ENCODE results near the gene ADGRG1. TPM values are rescaled to one million over a fixed set of nuclear protein-coding genes. Genes with fewer than 3 reads are reported as not detected.
A peak's percentile ranks its signal among the peaks of the same experiment; 100 is the strongest.

ADGRG1 gene
- total RNA-seq, 2 experiments from 2014 or later, result 3.3 to 3.7 TPM

- no peak for ATAC-seq
- Mint-ChIP-seq H3K4me1 (ENCODE audit: low read depth) (peaks cover 31% of the 10 kb centered on the region), H3K4me3 (no peak overlapping the region), H3K27ac (peak overlapping the region; percentile 16), H3K27me3 (ENCODE audit: low read depth) (no peaks in the 10 kb centered on the region), H3K36me3 (ENCODE audit: low read depth) (no peaks in the 10 kb centered on the region), H3K9me3 (ENCODE audit: insufficient read depth) (no peaks in the 10 kb centered on the region)
- DNase-seq, result no peak
- ChIA-PET CTCF (interaction anchor here (1.1 kb wide), 1 partner anchor 95 kb away, joined by 3 read pairs; no protein-coding TSS in a partner anchor), POLR2A (no interaction called here)
Measured at GRCh38 chr16:57684626-57685358, 56.4 kb downstream of the ADGRG1 start.

- no peaks in the 10 kb centered on the region for H3K36me3 Mint-ChIP-seq (ENCODE audit: low read depth)
- no peak for ATAC-seq
- H3K9me3 Mint-ChIP-seq (ENCODE audit: insufficient read depth), result no peaks in the 10 kb centered on the region
- CTCF ChIA-PET, result interaction anchor here (1.1 kb wide), 1 partner anchor 96 kb away, joined by 3 read pairs; no protein-coding TSS in a partner anchor
- DNase-seq, result no peak
- H3K27ac Mint-ChIP-seq, result no peak overlapping the region
- POLR2A ChIA-PET, result no interaction called here
- no peak overlapping the region for H3K4me3 Mint-ChIP-seq
- H3K27me3 Mint-ChIP-seq (ENCODE audit: low read depth), result no peaks in the 10 kb centered on the region
- H3K4me1 Mint-ChIP-seq (ENCODE audit: low read depth), result peaks cover 35% of the 10 kb centered on the region
Measured at GRCh38 chr16:57685633-57686032, 57.2 kb downstream of the ADGRG1 start.

- H3K27me3 Mint-ChIP-seq (ENCODE audit: low read depth), result no peaks in the 10 kb centered on the region
- no peaks in the 10 kb centered on the region for H3K9me3 Mint-ChIP-seq (ENCODE audit: insufficient read depth)
- ChIA-PET POLR2A (no interaction called here), CTCF (no interaction called here)
- no peak for DNase-seq
- no peak overlapping the region for H3K4me3 Mint-ChIP-seq
- H3K4me1 Mint-ChIP-seq (ENCODE audit: low read depth), result peaks cover 39% of the 10 kb centered on the region
- no peak overlapping the region for H3K27ac Mint-ChIP-seq
- ATAC-seq, result no peak
- no peaks in the 10 kb centered on the region for H3K36me3 Mint-ChIP-seq (ENCODE audit: low read depth)
Measured at GRCh38 chr16:57686577-57686976, 58.1 kb downstream of the ADGRG1 start.

GRCh38 chr16:57687363-57687929, 59.0 kb downstream of the ADGRG1 start:
- ChIA-PET POLR2A (no interaction called here), CTCF (no interaction called here)
- Mint-ChIP-seq H3K9me3 (ENCODE audit: insufficient read depth) (no peaks in the 10 kb centered on the region), H3K36me3 (ENCODE audit: low read depth) (no peaks in the 10 kb centered on the region), H3K27me3 (ENCODE audit: low read depth) (no peaks in the 10 kb centered on the region), H3K4me1 (ENCODE audit: low read depth) (peaks cover 44% of the 10 kb centered on the region), H3K27ac (peak overlapping the region; percentile 93), H3K4me3 (no peak overlapping the region)
- ATAC-seq (no peak), DNase-seq (no peak)

- ChIA-PET CTCF (interaction anchor here (2.8 kb wide), 1 partner anchor 111 kb away, joined by 11 read pairs; no protein-coding TSS in a partner anchor), POLR2A (interaction anchor here (1.1 kb wide), 1 partner anchor 47 kb away, joined by 4 read pairs; no protein-coding TSS in a partner anchor)
- H3K27ac Mint-ChIP-seq, result peak overlapping the region; percentile 93
Measured at GRCh38 chr16:57688487-57688986, 60.1 kb downstream of the ADGRG1 start.

GRCh38 chr16:57688987-57689761, 60.7 kb downstream of the ADGRG1 start:
- Mint-ChIP-seq H3K4me1 (ENCODE audit: low read depth) (peaks cover 51% of the 10 kb centered on the region), H3K9me3 (ENCODE audit: insufficient read depth) (no peaks in the 10 kb centered on the region), H3K27me3 (ENCODE audit: low read depth) (no peaks in the 10 kb centered on the region), H3K4me3 (peak overlapping the region; percentile 72), H3K36me3 (ENCODE audit: low read depth) (no peaks in the 10 kb centered on the region), H3K27ac (peak overlapping the region; percentile 93)
- ChIA-PET CTCF (interaction anchor here (1.4 to 2.8 kb wide), 4 partner anchors 13 to 112 kb away, joined by 4 to 11 read pairs (median 6); no protein-coding TSS in a partner anchor), POLR2A (interaction anchor here (1.1 kb wide), 1 partner anchor 46 kb away, joined by 4 read pairs; no protein-coding TSS in a partner anchor)
- ATAC-seq (peak; percentile 10), DNase-seq (no peak)

More at GRCh38 chr16:57688487-57688986, 60.1 kb downstream of the ADGRG1 start:
- DNase-seq (no peak), ATAC-seq (no peak)
- no peaks in the 10 kb centered on the region for H3K27me3 Mint-ChIP-seq (ENCODE audit: low read depth)
- no peaks in the 10 kb centered on the region for H3K9me3 Mint-ChIP-seq (ENCODE audit: insufficient read depth)
- H3K4me3 Mint-ChIP-seq, result no peak overlapping the region
- H3K36me3 Mint-ChIP-seq (ENCODE audit: low read depth), result no peaks in the 10 kb centered on the region
- peaks cover 46% of the 10 kb centered on the region for H3K4me1 Mint-ChIP-seq (ENCODE audit: low read depth)

- CTCF ChIA-PET, result interaction anchor here (0.6 to 2.8 kb wide), 7 partner anchors 11 to 113 kb away, joined by 3 to 11 read pairs (median 4); partner anchors contain the start of gene KATNB1
- Mint-ChIP-seq H3K27me3 (ENCODE audit: low read depth) (no peaks in the 10 kb centered on the region), H3K9me3 (ENCODE audit: insufficient read depth) (no peaks in the 10 kb centered on the region), H3K36me3 (ENCODE audit: low read depth) (no peaks in the 10 kb centered on the region), H3K4me1 (ENCODE audit: low read depth) (peaks cover 59% of the 10 kb centered on the region), H3K4me3 (peak overlapping the region; percentile 72), H3K27ac (peak overlapping the region; percentile 93)
- DNase-seq (peak; percentile 83), ATAC-seq (peak; percentile 87)
- POLR2A ChIA-PET, result interaction anchor here (0.7 to 1.3 kb wide), 4 partner anchors 45 to 1262 kb away, joined by 3 to 5 read pairs (median 4); partner anchors contain the start of gene KATNB1
Measured at GRCh38 chr16:57689762-57690558, 61.5 kb downstream of the ADGRG1 start.

GRCh38 chr16:57690782-57691471, 62.5 kb downstream of the ADGRG1 start:
- peaks cover 65% of the 10 kb centered on the region for H3K4me1 Mint-ChIP-seq (ENCODE audit: low read depth)
- H3K27me3 Mint-ChIP-seq (ENCODE audit: low read depth), result no peaks in the 10 kb centered on the region
- ChIA-PET CTCF (interaction anchor here (0.6 to 2.8 kb wide), 6 partner anchors 10 to 114 kb away, joined by 3 to 11 read pairs (median 4); partner anchors contain the start of gene KATNB1), POLR2A (interaction anchor here (0.9 to 1.3 kb wide), 2 partner anchors 44 to 114 kb away, joined by 4 to 5 read pairs; partner anchors contain the start of gene KATNB1)
- DNase-seq (no peak), ATAC-seq (no peak)
- H3K36me3 Mint-ChIP-seq (ENCODE audit: low read depth), result no peaks in the 10 kb centered on the region
- H3K4me3 Mint-ChIP-seq, result peak overlapping the region; percentile 72
- no peaks in the 10 kb centered on the region for H3K9me3 Mint-ChIP-seq (ENCODE audit: insufficient read depth)
- H3K27ac Mint-ChIP-seq, result peak overlapping the region; percentile 93

GRCh38 chr16:57692636-57693035, 64.2 kb downstream of the ADGRG1 start:
- H3K27ac Mint-ChIP-seq, result no peak overlapping the region
- H3K4me1 Mint-ChIP-seq (ENCODE audit: low read depth), result peaks cover 63% of the 10 kb centered on the region
- H3K36me3 Mint-ChIP-seq (ENCODE audit: low read depth), result no peaks in the 10 kb centered on the region
- H3K4me3 Mint-ChIP-seq, result no peak overlapping the region
- no peaks in the 10 kb centered on the region for H3K27me3 Mint-ChIP-seq (ENCODE audit: low read depth)
- ChIA-PET POLR2A (no interaction called here), CTCF (no interaction called here)
- DNase-seq (no peak), ATAC-seq (no peak)
- no peaks in the 10 kb centered on the region for H3K9me3 Mint-ChIP-seq (ENCODE audit: insufficient read depth)

- Mint-ChIP-seq H3K4me3 (no peak overlapping the region), H3K36me3 (ENCODE audit: low read depth) (no peaks in the 10 kb centered on the region), H3K27ac (no peak overlapping the region), H3K27me3 (ENCODE audit: low read depth) (no peaks in the 10 kb centered on the region), H3K4me1 (ENCODE audit: low read depth) (peaks cover 54% of the 10 kb centered on the region), H3K9me3 (ENCODE audit: insufficient read depth) (no peaks in the 10 kb centered on the region)
- CTCF ChIA-PET, result no interaction called here
- ATAC-seq (no peak), DNase-seq (no peak)
- POLR2A ChIA-PET, result no interaction called here
Measured at GRCh38 chr16:57693550-57693949, 65.1 kb downstream of the ADGRG1 start.

Measured in activated CD8-positive, alpha-beta T cell treated with anti-CD3 and anti-CD28 coated beads, Interleukin-2, amount 10 ng/mL, durations not matched to agents 7 days and 5 days (primary cell).